ENCODE results near the gene NDEL1.

NDEL1 gene

GRCh38 chr17:8444494-8444893 is 8.8 kb downstream of the NDEL1 start:
- ChIA-PET POLR2A (no interaction called here), CTCF (interaction anchor here (1.5 kb wide), 1 partner anchor 61 kb away, joined by 3 read pairs; no protein-coding TSS in a partner anchor)
- no peak for DNase-seq (ENCODE audit: extremely low spot score)
- TF ChIP-seq CTCF (IDR thresholded peaks at IDR 0.05; ENCODE audit: control extremely low read depth, extremely low read depth, low read depth, missing control alignments) = no peak

- POLR2A ChIA-PET = no interaction called here
- CTCF ChIA-PET = interaction anchor here (1.0 kb wide), 1 partner anchor 24 kb away, joined by 3 read pairs; no protein-coding TSS in a partner anchor
- no peak for TF ChIP-seq CTCF (IDR thresholded peaks at IDR 0.05; ENCODE audit: control extremely low read depth, extremely low read depth, low read depth, missing control alignments)
Measured at GRCh38 chr17:8445536-8445935, 9.9 kb downstream of the NDEL1 start.

GRCh38 chr17:8447799-8448198 is 12.1 kb downstream of the NDEL1 start:
- CTCF ChIA-PET = interaction anchor here (0.8 to 2.0 kb wide), 3 partner anchors 11 to 39 kb away, joined by 3 to 4 read pairs (median 3); no protein-coding TSS in a partner anchor
- POLR2A ChIA-PET = interaction anchor here (0.8 kb wide), 1 partner anchor 10 kb away, joined by 3 read pairs; no protein-coding TSS in a partner anchor
- TF ChIP-seq CTCF (IDR thresholded peaks at IDR 0.05; ENCODE audit: control extremely low read depth, extremely low read depth, low read depth, missing control alignments) = no peak
- DNase-seq (ENCODE audit: extremely low spot score) = no peak

More at GRCh38 chr17:8445536-8445935, 9.9 kb downstream of the NDEL1 start:
- DNase-seq (ENCODE audit: extremely low spot score) = no peak

- TF ChIP-seq CTCF (IDR thresholded peaks at IDR 0.05; ENCODE audit: control extremely low read depth, extremely low read depth, low read depth, missing control alignments) = no peak
- CTCF ChIA-PET = interaction anchor here (0.8 to 2.0 kb wide), 3 partner anchors 11 to 38 kb away, joined by 3 to 4 read pairs (median 3); no protein-coding TSS in a partner anchor
- POLR2A ChIA-PET = no interaction called here
- no peak for DNase-seq (ENCODE audit: extremely low spot score)
Measured at GRCh38 chr17:8448310-8448709, 12.6 kb downstream of the NDEL1 start.

GRCh38 chr17:8451933-8452614 is 16.4 kb downstream of the NDEL1 start:
- TF ChIP-seq CTCF (IDR thresholded peaks at IDR 0.05; ENCODE audit: control extremely low read depth, extremely low read depth, low read depth, missing control alignments) = no peak
- no peak for DNase-seq (ENCODE audit: extremely low spot score)
- ChIA-PET CTCF (interaction anchor here (0.8 kb wide), 1 partner anchor 10 kb away, joined by 3 read pairs; no protein-coding TSS in a partner anchor), POLR2A (no interaction called here)

GRCh38 chr17:8453326-8453725 is 17.6 kb downstream of the NDEL1 start:
- ChIA-PET POLR2A (no interaction called here), CTCF (no interaction called here)
- no peak for TF ChIP-seq CTCF (IDR thresholded peaks at IDR 0.05; ENCODE audit: control extremely low read depth, extremely low read depth, low read depth, missing control alignments)
- DNase-seq (ENCODE audit: extremely low spot score) = no peak
